Activated naive CD4-positive, alpha-beta T cell treated with anti-CD3 and anti-CD28 coated beads, Interleukin-2, amount 50 U/mL, for 72 hours (primary cell): Measurements from ENCODE around the gene CERS5. TPM values are rescaled to one million over a fixed set of nuclear protein-coding genes. Genes with fewer than 3 reads are reported as not detected.

Source experiments
- ATAC-seq, 2 donors: fragments of 150-1000 bp; cut with Tn5 transposase; 2 replicates each; pipeline ENCODE4 v1.10.0; 2021; ENCODE audit warnings: mild to moderate bottlenecking in 2 of 2, moderate library complexity in 2 of 2
- DNase-seq, 2 donors: peaks; one replicate each; pipeline ENCODE4 v3.0.0; 2021 to 2022; ENCODE audit warnings: low spot score in 2 of 2
- H3K27ac Mint-ChIP-seq, 2 donors: one replicate each; pipeline ENCODE4 v1.8.0; 2022; ENCODE audit warnings: mild to moderate bottlenecking in 2 of 2, mixed read lengths in 2 of 2
- H3K36me3 Mint-ChIP-seq, 2 donors: one replicate each; pipeline ENCODE4 v1.8.0; 2022; ENCODE audit warnings: mixed read lengths in 2 of 2
- H3K9me3 Mint-ChIP-seq, 2 donors: one replicate each; pipeline ENCODE4 v1.8.0; 2022; ENCODE audit warnings: mixed read lengths in 2 of 2
- total RNA-seq, 2 donors: library from RNA; stranded (reverse); gene quantifications; one replicate each; pipeline ENCODE4 v1.2.3, GENCODE V29; 2022

Gene CERS5
- total RNA-seq, 2 donors from 2014 or later, result 50.1 to 71.1 TPM

DNA sequence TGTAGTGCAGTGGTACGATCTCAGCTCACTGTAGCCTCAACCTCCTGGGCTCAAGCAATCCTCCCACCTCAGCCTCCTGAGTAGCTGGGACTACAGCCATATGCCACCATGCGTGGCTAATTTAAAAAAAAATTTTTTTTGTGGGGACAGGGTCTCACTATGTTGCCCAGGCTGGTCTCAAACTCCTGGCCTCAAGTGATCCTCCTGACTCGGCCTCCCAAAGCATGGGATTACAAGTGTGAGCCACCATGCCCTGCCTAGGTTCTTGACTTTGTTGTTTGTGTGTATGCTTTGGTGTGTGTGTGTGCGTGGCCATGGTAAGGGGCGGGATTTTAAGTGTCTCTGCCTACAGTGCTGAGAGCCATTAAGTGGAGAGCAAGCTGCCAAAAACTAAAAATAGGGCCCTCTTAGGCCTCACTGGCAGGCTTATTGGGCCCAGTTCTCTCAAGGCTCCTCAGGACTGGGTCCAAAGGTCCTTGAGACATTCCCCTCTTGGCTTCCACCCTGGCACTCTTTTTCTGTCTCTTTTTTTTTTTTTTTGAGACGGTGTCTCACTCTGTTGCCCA lies 50.0 kb downstream of the CERS5 start:
- Mint-ChIP-seq H3K27ac (peak overlapping the region in 1 of 2 donors; percentile 78), H3K9me3 (no peaks in the 10 kb centered on the region), H3K36me3 (peaks cover 6 to 9% of the 10 kb centered on the region in 2 donors)
- DNase-seq (no peak), ATAC-seq (no peak)

DNA sequence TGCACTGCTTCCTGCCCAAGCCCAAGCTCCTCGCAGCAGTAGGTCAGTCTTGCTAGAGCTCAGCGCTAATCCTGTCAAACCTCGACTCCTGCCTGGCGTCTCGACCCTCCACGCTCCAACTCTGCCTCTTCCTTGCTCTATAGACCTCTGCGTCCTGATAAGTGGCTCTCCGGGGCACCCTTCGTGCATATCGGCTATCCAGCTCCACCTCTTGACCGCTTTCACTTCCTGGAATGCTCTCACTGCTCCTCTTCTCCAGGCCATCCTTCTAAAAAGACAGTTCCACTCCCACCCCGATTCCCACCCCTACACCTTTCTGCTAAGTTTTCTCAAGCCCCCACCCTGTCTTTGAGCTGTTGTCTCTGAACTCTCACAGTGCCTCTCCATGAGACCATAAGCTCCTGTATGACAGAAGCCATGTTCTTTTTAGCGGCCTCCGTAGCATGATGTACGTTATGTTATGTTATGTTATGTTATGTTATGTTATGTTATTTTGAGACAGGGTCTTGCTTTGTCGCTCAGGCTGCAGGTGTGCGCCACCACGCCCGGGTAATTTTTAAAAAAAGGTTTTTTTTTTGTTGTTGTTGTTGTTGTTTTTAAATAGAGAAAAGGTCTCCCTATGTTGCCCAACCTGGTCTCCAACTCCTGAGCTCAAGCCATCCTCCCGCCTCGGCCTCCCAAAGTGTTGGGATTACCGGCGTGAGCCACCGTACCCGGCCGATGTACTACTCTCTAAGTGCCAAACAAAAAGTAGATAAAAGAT lies 54.5 kb downstream of the CERS5 start:
- no peaks in the 10 kb centered on the region for H3K9me3 Mint-ChIP-seq

DNA sequence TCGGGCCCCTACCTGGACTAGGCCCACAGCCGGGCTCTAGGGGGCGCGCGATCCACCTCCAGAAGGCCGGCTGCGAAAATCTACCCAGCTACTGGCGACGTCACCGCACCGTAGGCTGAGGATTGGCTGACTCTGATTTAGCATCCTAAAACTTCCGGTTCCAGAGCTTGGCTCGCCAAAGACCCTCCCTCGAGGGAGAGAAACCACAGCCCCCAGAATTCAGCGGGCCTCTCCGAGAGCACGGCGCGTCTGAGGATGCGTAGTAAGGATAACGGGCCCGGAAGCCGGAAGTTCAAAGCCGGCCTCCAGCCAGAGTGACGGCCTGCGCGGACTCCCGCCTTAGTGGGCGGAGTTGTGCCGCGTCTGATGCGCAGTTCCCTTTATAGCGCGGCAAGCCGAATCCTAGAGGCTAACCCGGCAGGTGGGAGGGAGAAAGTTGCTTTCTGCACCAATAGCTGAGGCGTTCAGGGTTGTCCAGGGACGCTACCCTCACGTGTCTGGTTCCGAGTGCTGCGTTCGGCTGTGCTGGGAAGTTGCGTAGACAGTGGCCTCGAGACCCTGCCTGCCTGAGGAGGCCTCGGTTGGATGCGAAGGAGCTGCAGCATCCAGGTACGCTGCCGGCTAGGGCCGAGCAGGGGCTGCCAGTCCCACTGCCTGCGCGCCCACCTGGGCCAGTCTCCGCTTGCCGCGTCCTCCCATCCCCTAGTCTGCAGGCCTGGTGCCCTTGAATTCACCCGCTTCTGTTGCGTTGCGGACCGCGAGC lies 55.3 kb downstream of the CERS5 start, which contains the start of gene COX14:
TSS of gene COX14 (plus strand) at position 544 of the 763 bp plus-strand sequence. CDS start 7,808 bp downstream, outside the sequence.
- ATAC-seq (peak; percentile 87 to 89), DNase-seq (peak; percentile 99)
- Mint-ChIP-seq H3K36me3 (peaks cover 7 to 9% of the 10 kb centered on the region in 2 donors), H3K9me3 (no peaks in the 10 kb centered on the region), H3K27ac (peak within 1 kb of the TSS; percentile 97 to 99)

More for the DNA sequence above, 54.5 kb downstream of the CERS5 start:
- H3K27ac Mint-ChIP-seq, result peak overlapping the region; percentile 97 to 99
- H3K36me3 Mint-ChIP-seq, result peaks cover 7 to 9% of the 10 kb centered on the region in 2 donors
- no peak for ATAC-seq
- no peak for DNase-seq

DNA sequence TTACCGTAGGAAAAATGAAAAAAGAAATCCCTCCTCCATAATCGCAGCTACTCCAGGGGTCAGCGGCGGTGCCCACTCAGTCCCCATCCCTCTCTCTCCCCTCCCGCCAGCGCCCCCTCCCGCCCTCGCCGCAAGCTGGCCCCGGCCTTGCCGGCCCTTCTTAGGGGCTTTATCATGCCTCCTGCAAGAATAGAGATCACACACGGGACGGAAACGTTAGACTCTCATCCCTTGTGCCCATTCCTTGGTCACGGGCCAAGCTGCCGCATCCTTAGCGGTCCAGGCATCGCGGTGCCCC lies 55.8 kb downstream of the CERS5 start:
- H3K9me3 Mint-ChIP-seq, result no peaks in the 10 kb centered on the region
- H3K27ac Mint-ChIP-seq, result peak overlapping the region; percentile 97 to 99
- DNase-seq, result no peak
- ATAC-seq, result peak in 1 of 2 donors; percentile 0
- H3K36me3 Mint-ChIP-seq, result peaks cover 7 to 9% of the 10 kb centered on the region in 2 donors

DNA sequence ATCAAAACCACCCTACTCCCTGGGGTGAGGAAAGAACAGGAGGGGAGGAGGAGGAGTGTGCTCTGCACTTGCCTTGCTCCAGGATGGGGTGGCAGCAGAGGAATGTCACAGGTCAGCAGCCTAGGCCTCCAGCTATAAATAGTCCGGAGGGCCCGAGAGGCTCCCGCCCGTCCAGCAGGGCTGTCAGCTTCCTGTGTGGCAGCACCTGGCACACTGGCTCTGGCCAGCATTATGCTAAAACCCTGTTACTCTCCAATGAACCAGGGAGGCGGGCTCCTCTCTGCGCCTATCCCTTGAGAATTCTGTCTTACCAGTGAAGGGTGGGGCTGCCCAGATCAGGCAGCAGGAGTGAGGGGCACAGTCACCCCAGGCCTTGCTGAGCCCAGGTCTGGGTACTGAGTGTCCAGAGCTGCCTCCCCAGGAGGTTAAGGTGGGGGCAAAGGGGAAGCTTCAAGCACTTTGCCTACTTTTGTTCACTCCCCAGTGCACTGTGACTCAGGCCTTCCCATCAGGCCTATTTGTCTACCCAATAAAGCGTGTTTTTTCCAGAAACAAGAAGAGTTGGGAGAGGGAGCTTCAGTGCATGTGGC lies 56.3 kb downstream of the CERS5 start:
- H3K9me3 Mint-ChIP-seq, result no peaks in the 10 kb centered on the region
- ATAC-seq (no peak), DNase-seq (no peak)
- H3K27ac Mint-ChIP-seq, result peak overlapping the region in 1 of 2 donors; percentile 99
- H3K36me3 Mint-ChIP-seq, result peaks cover 7 to 9% of the 10 kb centered on the region in 2 donors

DNA sequence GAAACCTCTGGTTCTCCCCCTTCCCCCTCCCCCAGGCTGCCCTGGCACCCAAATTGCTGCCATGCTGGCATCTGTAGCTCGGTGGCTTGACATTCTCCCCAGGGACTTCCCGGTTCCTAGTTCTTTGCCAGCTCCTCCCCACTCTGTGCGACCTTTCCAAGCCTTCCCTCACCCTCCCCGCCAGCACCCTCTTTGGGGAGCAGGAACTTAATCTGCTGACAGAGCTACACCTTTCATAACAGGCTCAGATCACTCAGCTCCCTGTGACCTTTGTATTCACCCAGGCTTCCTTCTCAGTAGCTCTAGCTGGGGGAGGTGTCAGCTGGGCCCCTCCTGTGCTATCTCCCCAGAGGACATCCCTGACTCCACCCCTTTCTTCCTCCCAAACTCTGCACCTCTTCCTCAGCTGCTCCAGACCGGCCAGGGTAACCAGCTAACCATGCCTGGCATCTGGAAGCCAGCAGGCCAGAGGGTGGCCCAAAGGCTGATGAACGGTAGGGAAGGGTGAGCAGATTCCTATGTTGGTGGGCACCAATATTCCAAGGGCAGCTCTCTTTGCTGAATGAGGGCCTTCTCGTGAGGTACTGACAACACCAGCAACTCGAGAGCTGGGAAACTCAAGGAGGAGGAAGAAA lies 56.9 kb downstream of the CERS5 start:
- H3K9me3 Mint-ChIP-seq, result no peaks in the 10 kb centered on the region
- ATAC-seq (peak in 1 of 2 donors; percentile 1), DNase-seq (peak in 1 of 2 donors; percentile 65)
- peaks cover 7 to 9% of the 10 kb centered on the region in 2 donors for H3K36me3 Mint-ChIP-seq
- H3K27ac Mint-ChIP-seq, result peak overlapping the region; percentile 40 to 99

DNA sequence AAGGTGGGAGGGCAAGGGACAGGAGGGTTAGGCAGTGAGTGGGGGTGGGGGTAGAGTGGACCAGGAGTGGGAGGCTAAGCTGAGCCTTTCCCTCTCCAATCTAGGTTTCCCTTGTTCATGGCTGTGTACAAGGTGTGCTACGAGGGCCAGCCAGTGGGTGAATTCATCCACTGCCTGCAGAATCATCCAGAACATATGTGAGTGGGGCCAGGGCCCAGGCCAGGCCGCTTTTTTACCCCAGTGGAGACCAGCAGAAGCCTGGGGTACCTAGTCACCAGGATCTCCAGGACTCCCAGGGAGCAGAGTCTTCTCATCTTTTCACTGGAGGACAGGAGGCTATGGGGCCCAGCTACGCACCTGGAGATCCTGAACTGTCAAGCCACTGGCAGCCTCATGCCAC lies 57.9 kb downstream of the CERS5 start:
- H3K36me3 Mint-ChIP-seq, result peaks cover 7 to 9% of the 10 kb centered on the region in 2 donors
- DNase-seq, result no peak
- no peaks in the 10 kb centered on the region for H3K9me3 Mint-ChIP-seq
- no peak overlapping the region for H3K27ac Mint-ChIP-seq
- no peak for ATAC-seq

DNA sequence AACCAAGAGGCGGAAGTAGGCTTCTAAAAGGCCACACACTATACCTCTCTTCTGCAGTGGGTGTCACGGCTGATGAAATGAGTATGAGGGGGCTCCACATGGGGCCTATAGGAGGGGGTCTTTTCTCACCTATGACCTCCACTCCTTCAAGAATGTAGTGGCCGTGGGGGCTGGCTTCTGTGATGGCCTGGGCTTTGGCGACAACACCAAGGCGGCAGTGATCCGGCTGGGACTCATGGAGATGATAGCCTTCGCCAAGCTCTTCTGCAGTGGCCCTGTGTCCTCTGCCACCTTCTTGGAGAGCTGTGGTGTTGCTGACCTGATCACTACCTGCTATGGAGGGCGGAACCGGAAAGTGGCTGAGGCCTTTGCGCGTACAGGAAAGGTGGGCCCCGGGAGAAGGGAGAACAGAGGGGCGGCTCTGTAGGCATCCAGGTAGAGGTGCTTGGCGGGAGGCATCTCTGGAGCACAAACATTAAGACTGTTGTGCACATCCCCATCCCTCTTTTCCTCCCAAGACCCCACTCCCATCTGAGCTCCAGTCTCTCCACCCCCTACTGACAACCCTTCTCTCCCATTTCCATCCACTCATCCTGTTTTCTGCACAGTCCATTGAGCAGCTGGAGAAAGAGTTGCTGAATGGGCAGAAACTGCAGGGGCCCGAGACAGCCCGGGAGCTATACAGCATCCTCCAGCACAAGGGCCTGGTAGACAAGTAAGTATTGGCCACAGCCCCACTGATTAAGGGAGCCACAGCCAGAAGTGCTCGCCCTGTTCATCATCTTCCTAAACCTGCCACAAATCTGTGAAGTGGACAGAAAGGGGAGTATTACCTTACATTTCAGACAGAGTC lies 59.5 kb downstream of the CERS5 start:
- no peak overlapping the region for H3K27ac Mint-ChIP-seq
- ATAC-seq (no peak), DNase-seq (no peak)
- peaks cover 6% of the 10 kb centered on the region in 2 donors for H3K36me3 Mint-ChIP-seq
- no peaks in the 10 kb centered on the region for H3K9me3 Mint-ChIP-seq

DNA sequence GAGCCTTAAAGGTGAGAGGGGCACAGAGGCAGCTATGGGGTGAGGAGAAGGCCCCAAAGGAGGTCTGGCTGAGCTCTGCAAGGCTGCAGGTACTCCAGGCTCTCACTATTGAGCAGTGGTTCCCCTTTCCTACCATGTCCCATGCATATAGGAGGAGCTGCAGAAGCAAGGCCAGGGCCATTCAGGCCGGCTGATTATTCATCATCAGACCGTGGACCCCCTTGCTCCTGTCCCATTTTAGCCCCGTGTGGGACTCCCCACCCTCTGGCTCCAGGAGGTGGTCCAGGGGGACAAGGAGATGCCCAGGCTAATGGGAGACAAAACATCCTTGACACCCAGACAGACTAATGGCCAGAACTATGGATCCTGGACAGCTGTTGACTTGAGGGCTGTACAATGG lies 60.3 kb downstream of the CERS5 start:
- Mint-ChIP-seq H3K36me3 (no peaks in the 10 kb centered on the region), H3K27ac (no peak overlapping the region), H3K9me3 (no peaks in the 10 kb centered on the region)
- no peak for DNase-seq
- ATAC-seq, result no peak

DNA sequence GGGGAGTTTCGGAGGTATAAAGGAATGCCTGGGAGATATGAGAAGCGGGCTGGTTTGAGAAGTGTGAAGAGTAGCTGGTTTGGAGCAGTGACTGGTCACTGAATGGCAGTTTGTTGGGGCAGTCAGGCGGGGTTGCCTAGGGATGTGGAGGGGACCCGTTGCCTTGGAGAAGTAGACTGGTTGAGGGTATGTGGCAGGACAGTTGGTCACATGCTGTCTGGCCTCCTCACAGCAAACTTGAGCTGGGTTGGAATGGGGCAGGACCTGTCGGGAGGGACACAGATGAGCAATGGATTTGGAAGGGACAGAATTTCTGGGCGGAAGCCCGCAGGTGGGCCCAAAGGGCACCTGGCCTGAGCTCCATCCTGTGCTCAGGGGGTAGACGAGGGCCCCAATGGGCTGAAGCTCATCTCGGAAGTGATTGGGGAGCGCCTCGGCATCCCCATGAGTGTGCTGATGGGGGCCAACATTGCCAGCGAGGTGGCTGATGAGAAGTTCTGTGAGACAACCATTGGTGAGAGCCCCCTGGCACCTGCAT lies 61.2 kb downstream of the CERS5 start:
- H3K27ac Mint-ChIP-seq, result no peak overlapping the region
- DNase-seq (no peak), ATAC-seq (no peak)
- H3K36me3 Mint-ChIP-seq, result no peaks in the 10 kb centered on the region
- H3K9me3 Mint-ChIP-seq, result no peaks in the 10 kb centered on the region

DNA sequence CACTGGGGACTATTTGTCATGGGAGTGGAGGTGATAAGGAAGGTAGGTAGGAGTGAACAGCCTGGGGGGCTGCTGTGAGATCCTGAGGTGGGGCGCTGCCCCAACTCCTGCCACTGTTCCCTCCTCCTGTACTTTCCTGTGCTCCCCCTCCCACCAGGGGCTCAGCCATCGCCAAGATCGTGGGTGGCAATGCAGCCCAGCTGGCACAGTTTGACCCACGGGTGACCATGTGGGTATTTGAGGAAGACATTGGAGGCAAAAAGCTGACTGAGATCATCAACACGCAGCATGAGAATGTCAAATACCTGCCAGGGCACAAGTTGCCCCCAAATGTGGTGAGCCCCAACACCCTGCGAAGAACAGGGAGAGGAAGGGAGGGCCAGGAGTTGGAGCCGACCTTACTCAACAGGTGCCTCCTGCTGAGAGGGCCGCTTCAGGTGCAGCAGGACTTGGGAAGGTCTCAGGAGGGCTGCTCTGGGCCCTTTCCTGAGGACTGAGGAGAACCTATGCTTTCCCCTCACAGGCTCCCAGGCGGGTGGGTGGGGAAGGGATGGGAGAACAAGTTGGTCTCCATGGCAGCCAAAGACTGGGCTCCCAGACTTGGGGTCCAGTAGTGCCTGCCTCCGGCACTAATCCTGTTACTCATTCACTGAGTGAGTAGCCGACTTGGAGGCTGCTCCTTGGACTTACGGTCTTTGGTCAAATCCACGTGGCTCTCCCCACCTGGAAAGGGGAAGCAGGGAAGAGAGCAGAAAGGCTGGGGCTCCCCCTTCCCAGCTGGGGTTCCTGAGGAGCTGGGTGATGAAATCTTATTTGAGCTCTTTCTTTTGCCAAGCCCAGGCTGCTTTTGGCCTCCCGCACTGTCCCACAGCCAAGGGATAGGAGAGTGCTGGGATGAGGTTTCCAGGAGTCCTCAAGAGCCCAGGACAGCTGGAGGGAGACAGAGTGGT lies 62.5 kb downstream of the CERS5 start:
- DNase-seq, result no peak
- no peak for ATAC-seq
- Mint-ChIP-seq H3K9me3 (no peaks in the 10 kb centered on the region), H3K36me3 (no peaks in the 10 kb centered on the region), H3K27ac (no peak overlapping the region)

DNA sequence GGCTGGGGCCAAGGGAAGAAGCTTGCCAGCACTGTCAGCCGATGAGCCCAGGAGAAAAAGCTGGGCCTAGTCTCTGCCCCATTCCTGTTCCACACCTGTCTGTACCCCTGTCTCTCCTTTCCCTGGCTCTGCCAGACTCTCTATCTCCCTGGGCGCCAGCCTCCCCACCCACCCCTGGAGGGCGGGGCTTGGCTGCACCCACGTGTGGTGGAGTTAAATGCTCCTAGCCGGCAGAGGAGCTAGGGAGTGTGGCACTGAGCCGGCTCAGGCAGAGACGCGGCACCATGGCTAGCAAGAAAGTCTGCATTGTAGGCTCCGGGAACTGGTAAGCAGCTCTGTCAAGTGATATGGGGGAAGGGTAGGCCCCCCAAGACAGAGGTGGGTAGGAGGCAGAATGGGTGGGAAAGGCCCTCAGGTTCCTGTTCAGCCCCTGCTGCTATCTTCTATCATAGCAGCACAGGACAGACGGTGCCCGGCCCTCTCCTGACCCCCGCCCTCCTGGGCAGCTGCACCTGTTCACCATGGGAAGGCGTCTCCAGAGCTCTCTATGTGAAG lies 63.3 kb downstream of the CERS5 start, which contains the start of gene GPD1:
TSS of gene GPD1 (plus strand) at position 242 of the 555 bp plus-strand sequence. CDS start at position 285, 43 bp downstream.
- ATAC-seq, result peak in 1 of 2 donors; percentile 51
- DNase-seq, result no peak
- Mint-ChIP-seq H3K36me3 (no peaks in the 10 kb centered on the region), H3K27ac (peak within 1 kb of the TSS in 1 of 2 donors; percentile 51), H3K9me3 (no peaks in the 10 kb centered on the region)

DNA sequence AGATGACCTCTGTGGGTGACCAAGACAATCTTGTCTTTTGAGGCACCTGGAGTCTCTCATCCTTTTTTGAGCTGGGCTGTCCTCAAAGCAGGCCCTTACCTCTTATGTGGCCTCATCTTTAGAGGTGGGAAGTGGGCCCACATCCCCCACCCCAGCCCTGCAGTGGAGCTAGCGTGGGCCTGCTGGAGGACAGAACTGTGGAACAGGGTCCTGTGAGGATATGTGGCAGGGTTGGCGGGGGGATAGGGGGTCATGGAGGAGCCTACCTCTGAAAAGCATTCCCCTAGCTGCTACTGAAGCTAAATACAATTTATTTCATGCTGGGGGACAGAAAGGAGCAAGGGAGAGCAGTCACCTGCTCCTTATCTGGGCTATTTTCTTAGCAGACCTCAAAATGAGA lies 63.8 kb downstream of the CERS5 start:
- Mint-ChIP-seq H3K27ac (no peak overlapping the region), H3K36me3 (no peaks in the 10 kb centered on the region), H3K9me3 (no peaks in the 10 kb centered on the region)
- ATAC-seq, result no peak
- no peak for DNase-seq

DNA sequence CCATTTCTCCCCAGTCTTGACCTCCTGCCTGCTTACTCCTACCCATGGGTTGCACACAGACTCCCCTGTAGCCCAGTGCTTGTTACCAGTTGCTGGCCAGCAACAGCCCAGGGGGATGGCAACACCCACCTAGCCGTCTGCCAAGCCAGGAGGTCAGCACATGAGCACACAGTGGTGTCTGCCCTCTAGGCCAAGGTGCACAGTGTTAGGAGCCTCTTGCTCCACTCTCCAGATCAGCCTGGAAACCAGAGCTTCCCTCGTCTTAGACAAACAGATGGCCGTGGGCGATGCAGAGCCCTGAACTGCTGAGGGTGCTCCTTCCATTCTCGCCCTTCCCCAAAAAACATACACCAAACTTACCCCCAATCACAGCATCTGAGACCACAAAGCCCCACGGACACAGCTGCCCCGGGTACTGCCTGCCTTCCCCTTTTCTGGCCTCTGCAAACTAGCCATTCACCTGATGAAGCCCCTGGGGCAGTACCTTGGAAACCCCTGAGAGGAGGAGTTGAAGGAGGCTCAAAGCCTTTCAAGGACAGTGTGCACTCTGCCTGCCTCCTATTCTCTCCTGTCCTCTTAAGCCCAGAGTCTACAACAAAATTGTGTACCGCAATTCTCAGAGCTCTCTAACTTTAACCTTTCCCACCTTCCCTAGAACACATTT lies 64.4 kb downstream of the CERS5 start:
- DNase-seq (no peak), ATAC-seq (no peak)
- Mint-ChIP-seq H3K27ac (peak overlapping the region in 1 of 2 donors; percentile 51), H3K36me3 (no peaks in the 10 kb centered on the region), H3K9me3 (no peaks in the 10 kb centered on the region)
